A204.1 (cell line): ENCODE measurements around the gene ARRDC4.
"Not testable (repeated sequence)": the region's sequence is repeated elsewhere in the genome, so short reads cannot be mapped to it uniquely, and the experiment has no call there.

Experiments used
- FAIRE-seq: peaks from 2 replicates; lab custom pipeline; 2012; peaks lifted over from hg19 to GRCh38; lab: Jason Lieb, UNC

ARRDC4 gene

DNA sequence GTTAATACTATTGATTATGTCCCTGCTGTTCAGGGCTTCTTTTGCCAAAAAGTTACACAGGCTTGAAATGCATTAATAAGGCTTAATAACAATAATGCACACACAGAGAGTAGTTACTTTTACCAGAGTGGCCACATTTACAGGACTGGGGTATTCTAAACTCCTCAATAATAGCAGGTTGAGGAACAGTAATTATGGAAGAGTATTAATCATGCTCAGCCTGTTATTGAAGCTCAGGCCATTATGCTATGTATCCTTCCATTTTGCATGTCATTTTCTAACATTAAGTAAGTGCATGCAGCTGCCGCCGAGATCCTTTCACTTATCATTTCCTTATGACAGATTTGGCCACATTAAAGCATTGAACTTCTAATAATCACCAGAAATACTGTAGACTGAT lies 5.7 kb downstream of the ARRDC4 start:
- FAIRE-seq: no peak

DNA sequence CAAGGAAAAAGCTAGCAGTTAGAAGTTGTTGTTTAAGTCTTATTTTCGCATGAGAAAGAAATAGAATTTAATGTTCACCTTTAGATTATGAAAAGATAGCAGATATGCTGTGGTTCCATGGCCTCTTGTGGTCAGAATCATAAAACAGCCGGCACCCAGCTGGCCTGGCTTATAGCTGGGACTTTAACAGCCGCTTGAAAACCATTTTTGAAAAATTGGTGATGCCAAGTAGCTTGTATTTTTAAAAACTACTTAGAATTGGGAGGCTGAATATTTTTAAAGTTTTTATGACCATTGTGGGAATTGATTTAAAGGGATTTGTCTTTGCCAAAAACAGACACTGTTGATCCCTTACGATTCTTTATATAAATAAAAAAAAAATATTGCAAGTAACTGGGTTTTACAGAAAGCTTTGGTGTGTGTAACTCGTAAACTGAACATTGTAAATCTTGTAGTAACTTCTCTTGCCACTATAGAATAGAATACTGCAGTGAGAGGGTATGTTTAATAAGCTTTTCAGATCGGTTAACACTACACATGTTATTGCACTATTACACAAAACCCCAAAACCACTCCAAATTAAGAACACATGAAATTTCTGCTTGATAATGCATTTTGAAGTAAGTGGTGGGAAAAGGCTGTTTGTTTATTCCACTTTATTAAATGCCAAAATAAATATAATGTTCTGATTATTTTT lies 6.6 kb downstream of the ARRDC4 start:
- FAIRE-seq: no peak

- FAIRE-seq: no peak
Observed at GRCh38 chr15:97967881-97968280, 7.4 kb downstream of the ARRDC4 start.

DNA sequence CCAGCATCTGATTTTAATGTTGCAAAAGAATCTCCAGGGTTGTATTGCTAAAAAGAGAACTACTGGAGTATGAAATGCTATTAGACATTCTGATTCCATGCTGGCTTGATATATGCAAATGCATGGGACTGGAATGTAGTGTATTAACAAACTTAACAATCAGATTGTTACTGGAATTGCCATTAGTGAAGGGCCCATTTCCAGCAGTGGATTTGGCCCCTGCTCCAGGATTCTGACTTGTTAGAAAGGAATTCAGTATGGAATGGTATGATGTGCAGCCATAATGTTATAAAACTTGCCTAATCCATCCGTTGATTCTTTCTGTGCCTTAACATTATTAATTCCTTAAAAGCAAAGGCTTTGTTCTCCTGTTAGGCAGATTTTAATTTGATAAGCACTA lies 7.9 kb downstream of the ARRDC4 start:
- no peak for FAIRE-seq

DNA sequence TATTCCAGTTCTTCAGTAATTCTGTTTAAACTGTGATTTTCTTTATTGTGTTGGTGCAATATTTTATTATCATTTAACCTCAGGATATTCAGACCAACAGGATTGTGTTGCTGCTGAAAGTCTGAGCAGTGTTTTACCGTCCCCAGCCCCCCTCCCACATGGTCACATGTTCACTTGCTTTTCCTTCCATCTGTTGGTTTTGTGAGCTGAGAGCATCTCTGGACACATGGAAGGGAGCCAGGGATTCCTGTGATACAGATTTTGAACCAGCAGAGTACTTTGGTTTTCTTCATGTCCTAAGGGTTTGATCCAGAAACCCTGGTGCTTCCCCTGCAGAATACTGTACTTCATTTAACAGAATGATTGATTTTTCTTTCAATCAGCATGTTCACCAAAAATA lies 11.9 kb downstream of the ARRDC4 start:
- FAIRE-seq: no peak

GRCh38 chr15:97976129-97976528 lies 15.6 kb downstream of the ARRDC4 start:
- FAIRE-seq: no peak

GRCh38 chr15:97976766-97977503 lies 16.4 kb downstream of the ARRDC4 start:
- no peak for FAIRE-seq

- no peak for FAIRE-seq
Observed at GRCh38 chr15:97977734-97978133, 17.2 kb downstream of the ARRDC4 start.

GRCh38 chr15:97978401-97979139 lies 18.1 kb downstream of the ARRDC4 start:
- no peak for FAIRE-seq

DNA sequence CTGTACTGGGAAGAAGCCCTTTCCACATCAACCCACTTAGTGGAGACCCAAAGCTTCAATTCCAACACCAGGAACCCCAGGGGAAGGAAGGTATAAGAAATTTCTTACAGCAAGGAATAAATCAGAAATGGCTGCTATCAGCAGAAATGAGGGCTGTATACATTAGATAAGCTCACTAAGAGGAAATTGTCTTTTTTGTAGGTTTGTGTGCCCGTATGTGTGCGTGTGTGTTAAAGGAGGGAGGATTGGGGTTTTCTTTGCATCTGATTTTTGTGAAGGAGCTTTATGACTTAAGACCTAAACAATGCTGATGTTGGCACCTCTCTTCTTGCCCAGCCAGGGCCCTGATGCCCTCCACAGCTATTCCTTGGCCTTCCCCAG lies 18.6 kb downstream of the ARRDC4 start:
- no peak for FAIRE-seq

GRCh38 chr15:97981058-97981457 lies 20.6 kb downstream of the ARRDC4 start:
- FAIRE-seq: no peak

GRCh38 chr15:97981758-97982157 lies 21.3 kb downstream of the ARRDC4 start:
- no peak for FAIRE-seq

- no peak for FAIRE-seq
Observed at GRCh38 chr15:97984157-97984556, 23.7 kb downstream of the ARRDC4 start.

DNA sequence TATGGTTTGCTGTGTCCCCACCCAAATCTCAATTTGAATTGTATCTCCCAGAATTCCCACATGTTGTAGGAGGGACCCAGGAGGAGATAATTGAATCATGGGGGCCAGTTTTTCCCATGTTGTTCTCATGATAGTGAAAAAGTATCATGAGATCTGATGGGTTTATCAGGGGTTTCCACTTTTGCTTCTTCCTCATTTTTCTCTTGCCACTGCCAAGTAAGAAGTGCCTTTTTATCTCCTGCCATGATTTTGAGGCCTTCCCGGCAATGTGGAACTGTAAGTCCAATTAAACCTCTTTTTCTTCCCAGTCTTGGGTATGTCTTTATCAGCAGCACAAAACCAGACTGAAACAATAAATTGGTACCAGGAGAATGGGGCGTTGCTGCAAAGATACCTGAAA lies 25.5 kb downstream of the ARRDC4 start:
- FAIRE-seq: not testable (repeated sequence)

GRCh38 chr15:97986781-97987180 lies 26.3 kb downstream of the ARRDC4 start:
- FAIRE-seq: no peak

DNA sequence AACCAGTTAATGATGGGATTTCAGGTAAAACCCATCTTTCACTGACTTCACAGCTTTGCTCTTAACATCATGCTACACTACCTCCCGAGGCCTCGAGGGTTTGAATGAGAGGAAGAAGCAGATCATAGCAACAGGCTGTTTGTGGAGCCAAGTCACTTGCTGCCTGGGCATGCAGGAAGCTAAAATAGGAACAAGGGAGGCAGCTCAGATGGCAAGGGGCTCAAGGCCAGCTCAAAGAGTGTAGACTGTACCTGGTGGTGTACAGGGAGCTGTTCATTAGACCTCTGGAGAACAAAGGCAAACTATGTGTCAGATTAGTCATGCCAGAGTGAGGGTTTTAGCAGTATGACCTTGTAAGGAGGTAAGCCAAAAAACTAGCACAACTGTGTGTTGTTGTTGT lies 28.8 kb downstream of the ARRDC4 start:
- FAIRE-seq: no peak

DNA sequence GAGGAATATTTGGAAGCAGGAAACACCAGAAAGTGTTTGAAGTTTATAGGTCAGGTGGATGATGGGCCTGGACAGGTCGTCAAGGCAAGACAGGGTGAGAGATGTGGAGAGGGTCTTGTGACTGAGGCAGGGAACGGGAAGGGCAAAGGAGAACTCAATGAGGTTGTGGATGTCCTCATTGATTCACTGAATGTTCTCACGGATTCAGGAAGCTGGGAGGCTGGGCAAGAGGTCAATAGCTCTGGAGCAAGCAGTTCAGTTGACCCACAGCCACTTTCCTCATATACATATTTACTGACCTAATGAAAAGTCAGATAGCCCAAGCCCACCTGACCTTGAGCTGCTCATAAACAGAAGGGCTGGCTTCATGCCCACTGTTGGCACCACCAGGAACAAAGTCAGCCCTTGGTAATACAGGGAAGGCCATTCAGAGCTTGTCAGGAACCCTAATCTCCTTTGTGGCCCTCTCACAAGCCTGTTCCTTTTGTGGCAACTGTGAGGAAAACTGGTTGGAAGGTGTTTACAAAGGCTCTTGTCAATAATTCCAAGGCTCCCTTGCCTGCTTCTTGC lies 31.6 kb downstream of the ARRDC4 start:
- FAIRE-seq: no peak

- no peak for FAIRE-seq
Observed at GRCh38 chr15:97992823-97993222, 32.3 kb downstream of the ARRDC4 start.

- FAIRE-seq: no peak
Observed at GRCh38 chr15:97993310-97993738, 32.8 kb downstream of the ARRDC4 start.

DNA sequence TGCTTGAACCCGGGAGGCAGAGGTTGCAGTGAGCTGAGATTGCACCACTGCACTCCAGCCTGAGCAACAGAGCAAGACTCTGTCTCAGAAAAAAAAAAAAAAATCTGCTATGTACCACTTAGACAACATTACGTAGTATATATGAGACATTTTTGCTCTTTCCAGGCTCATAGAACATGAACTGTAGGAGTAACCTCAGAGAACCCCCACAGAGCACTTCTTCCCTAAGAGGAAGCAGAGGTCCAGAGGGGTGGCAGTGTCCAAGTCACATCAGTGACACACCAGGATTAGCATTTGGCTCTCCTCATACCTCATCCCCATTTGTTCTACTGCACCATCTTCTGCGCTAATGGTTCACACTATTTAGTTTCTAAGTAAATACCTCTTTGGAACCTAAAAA lies 33.7 kb downstream of the ARRDC4 start:
- no peak for FAIRE-seq

DNA sequence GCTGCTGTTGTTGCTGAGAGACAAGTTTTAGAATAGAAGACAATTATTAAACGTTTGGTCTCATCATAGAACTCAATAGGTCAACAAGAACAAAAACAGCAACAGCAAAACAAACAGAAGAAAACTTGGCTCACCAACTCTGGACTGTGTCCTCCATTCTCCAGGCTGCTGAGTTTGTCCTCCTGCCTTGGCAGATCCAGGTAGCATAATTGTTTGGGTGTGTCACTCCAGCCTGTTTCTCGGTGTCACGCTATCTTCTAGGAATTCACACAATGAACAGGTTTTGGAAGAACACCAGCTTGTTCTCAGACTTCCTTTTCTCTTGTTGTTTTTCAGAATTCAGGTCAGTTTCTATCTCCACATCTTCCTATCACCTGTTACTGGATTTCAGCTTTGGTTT lies 34.7 kb downstream of the ARRDC4 start:
- no peak for FAIRE-seq

- FAIRE-seq: no peak
Observed at GRCh38 chr15:97995881-97996603, 35.5 kb downstream of the ARRDC4 start.
